HEK293T (cell line): ENCODE data around the gene GOPC.

ENCODE experiments used
- FOXA1 ChIP-seq: fragments of 450-650 bp; IDR thresholded peaks from 2 replicates; pipeline ENCODE4 v1.6.1; 2016; ENCODE audit warnings: mild to moderate bottlenecking
- FOXM1 ChIP-seq: fragments of 450-650 bp; IDR thresholded peaks from 2 replicates; pipeline ENCODE4 v1.6.1; 2017; ENCODE audit warnings: mild to moderate bottlenecking, borderline replicate concordance
- HDGF ChIP-seq: fragments of 450-650 bp; IDR thresholded peaks from 2 replicates; pipeline ENCODE4 v1.6.1; 2017; ENCODE audit warnings: antibody characterized with exemption, borderline replicate concordance

DNA sequence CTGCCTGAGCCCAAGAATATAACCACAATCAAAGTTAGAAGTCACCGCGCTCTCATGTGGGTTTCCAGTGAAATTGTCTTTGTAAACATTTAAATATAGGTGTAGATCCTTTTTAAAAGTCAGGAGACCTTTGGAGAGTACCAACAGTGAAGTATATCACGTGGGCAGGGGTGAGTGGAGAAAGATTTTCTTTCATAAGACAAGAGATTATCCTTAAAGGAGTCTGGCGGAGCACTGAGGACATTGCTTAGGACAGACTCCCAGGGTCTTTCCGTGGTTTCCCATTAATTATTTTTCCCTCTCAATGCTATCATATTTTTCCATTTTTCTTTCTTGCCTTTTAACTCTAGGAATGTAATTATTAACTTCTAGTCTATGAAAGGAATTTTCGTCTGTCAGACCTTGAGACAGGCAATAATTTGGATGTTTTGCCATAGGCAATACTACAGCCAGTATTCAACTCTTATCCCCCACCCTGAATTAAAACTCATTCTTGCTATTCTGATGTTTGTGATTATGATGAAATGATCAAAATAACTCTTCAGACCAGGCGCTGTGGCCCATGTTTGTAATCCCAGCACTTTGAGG lies 88.4 kb downstream of the GOPC start:
- TF ChIP-seq HDGF (no peak), FOXM1 (no peak), FOXA1 (no peak)
